Aorta (tissue), 5 donors: ENCODE data around the gene DMRT1. TPM values are rescaled to one million over a fixed set of nuclear protein-coding genes. Genes with fewer than 3 reads are reported as not detected.
A peak's percentile ranks its signal among the peaks of the same experiment; 100 is the strongest.

Experiments used
- ATAC-seq: fragments of 200-7000 bp; cut with Tn5 transposase; one replicate; pipeline ENCODE4 v1.9.1; 2022; ENCODE audit warnings: moderate library complexity; ENCODE audit not compliant: low FRiP score
- DNase-seq, 2 donors: peaks; one replicate each; pipeline ENCODE4 v3.0.0-alpha.2; 2020
- H3K27ac ChIP-seq, 2 donors: one replicate each; pipeline ENCODE4 v1.5.1; 2013; ENCODE audit warnings: low read length in 2 of 2, mild to moderate bottlenecking in 2 of 2, moderate library complexity in 2 of 2, control low read depth in 1 of 2, inconsistent platforms in 1 of 2, low read depth in 1 of 2
- H3K27me3 ChIP-seq, 2 donors: one replicate each; pipeline ENCODE4 v1.6.1; 2013; ENCODE audit warnings: control low read depth in 1 of 2, low read length in 1 of 2, mild to moderate bottlenecking in 1 of 2, moderate library complexity in 1 of 2; ENCODE audit not compliant: insufficient read depth in 2 of 2, control insufficient read depth in 1 of 2
- H3K36me3 ChIP-seq, 2 donors: one replicate each; pipeline ENCODE4 v1.6.1; 2013; ENCODE audit warnings: control low read depth in 1 of 2, low read length in 1 of 2, mild to moderate bottlenecking in 1 of 2; ENCODE audit not compliant: insufficient read depth in 2 of 2, control insufficient read depth in 1 of 2
- H3K4me1 ChIP-seq, 2 donors: one replicate each; pipeline ENCODE4 v1.6.1; 2013; ENCODE audit warnings: low read length in 2 of 2, control low read depth in 1 of 2, mild to moderate bottlenecking in 1 of 2, moderate library complexity in 1 of 2; ENCODE audit not compliant: insufficient read depth in 2 of 2, control insufficient read depth in 1 of 2
- H3K4me3 ChIP-seq, 2 donors: one replicate each; pipeline ENCODE4 v1.5.1; 2013; ENCODE audit warnings: low read length in 2 of 2, control low read depth in 1 of 2, mild to moderate bottlenecking in 1 of 2
- H3K9me3 ChIP-seq: one replicate; pipeline ENCODE4 v1.6.1; 2013; ENCODE audit warnings: mild to moderate bottlenecking, low read length; ENCODE audit not compliant: control insufficient read depth
- WGBS, 2 donors: extraction: QIAGEN DNeasy Blood & Tissue Kit; methylation state at CpG; one replicate each; pipeline ENCODE4 v1.1.7; 2013; 5-methylcytosine and 5-hydroxymethylcytosine counted together
- intact Hi-C, 2 donors: fragments of 100-400 bp; cut with DNase I; formaldehyde crosslinking; loops; one replicate each; pipeline versions ENCODE4 v1.14.2 to v1.15.0; 2022
- polyA plus RNA-seq, 2 donors: library from polyadenylated mRNA; stranded (reverse); fragments of 200-250 nt; gene quantifications; one replicate each; pipeline ENCODE4 v1.2.3, GENCODE V29; 2013
- total RNA-seq, 2 donors: library from RNA; stranded (reverse); fragmentation: NEBNext Ultra II Directional; extraction: Animal tissue kit (Norgen Biotek cat#: 25700); gene quantifications; one replicate each; pipeline ENCODE4 v1.2.1, GENCODE V29; 2021
- donor health status: healthy with polysubstance abuse.
- donor health status: Bipolar disorder and iron deficiency.
- donor health status: DM: no; HTN: no; CAD: no.
- donor health status: DM: no; HTN: no; CAD: no.
- donor health status: DM: yes; HTN: yes; CAD: no.

The DMRT1 gene
- total and polyA plus RNA-seq, 4 donors, result not detected

DNA sequence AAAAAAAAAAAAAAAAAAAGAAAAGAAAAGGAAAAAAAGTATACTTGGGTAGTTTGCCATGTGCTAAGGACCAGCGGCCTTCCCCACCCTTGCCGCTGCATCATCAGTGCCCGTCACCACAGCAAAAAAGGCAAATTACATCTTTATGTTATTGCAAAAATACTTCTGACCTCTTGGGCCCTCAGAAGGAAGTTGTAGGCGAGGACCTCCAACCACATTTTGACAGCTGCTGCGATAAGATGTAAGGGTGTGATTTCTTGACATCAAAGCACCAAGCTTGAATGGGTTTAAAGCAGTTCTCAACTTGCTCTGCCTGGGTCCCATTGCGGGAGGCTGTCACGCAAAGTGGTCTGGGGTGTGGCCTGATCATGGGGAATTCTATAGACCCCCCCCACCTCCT, 39.2 kb downstream of the DMRT1 start:
- no peak overlapping the region for H3K4me3 ChIP-seq
- intact Hi-C loops, result no loop called here
- ATAC-seq (no peak), DNase-seq (no peak)
- H3K9me3 ChIP-seq, result no peaks in the 10 kb centered on the region
- peaks cover 0 to 1% of the 10 kb centered on the region in 2 donors for H3K27me3 ChIP-seq
- no peaks in the 10 kb centered on the region for H3K4me1 ChIP-seq
- H3K36me3 ChIP-seq, result no peaks in the 10 kb centered on the region
- 91% methylated on average over 7 of the region's 7 CpGs for WGBS, 2 donors
- H3K27ac ChIP-seq, result no peak overlapping the region

DNA sequence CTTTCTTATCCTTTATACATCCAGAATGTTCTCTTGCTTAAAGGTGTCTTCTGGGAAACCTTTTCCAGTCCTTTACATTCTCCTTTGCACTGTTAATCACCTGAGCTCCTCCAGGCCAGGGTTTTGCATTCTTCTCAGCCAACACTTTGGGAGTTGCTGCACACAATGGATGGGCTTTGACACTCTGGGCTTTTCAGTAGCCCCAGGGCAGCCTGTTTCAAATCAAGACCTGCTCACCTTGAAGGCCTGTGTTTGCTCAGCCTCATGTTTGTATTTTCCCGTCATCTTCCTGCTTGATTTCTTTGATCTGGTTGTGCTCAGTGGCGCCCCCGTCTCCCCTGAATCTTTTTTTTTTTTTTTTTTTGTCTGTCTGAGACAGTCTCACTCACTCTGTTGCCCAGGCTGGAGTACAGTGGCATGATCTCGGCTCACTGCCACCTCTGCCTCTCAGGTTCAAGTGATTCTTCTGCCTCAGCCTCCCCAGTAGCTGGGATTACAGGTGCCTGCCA, 41.0 kb downstream of the DMRT1 start:
- intact Hi-C loops, result no loop called here
- ATAC-seq, result no peak
- Histone ChIP-seq H3K27ac (no peak overlapping the region), H3K27me3 (peaks cover 0 to 1% of the 10 kb centered on the region in 2 donors), H3K4me3 (no peak overlapping the region), H3K9me3 (no peaks in the 10 kb centered on the region), H3K4me1 (no peaks in the 10 kb centered on the region), H3K36me3 (no peaks in the 10 kb centered on the region)
- DNase-seq, result no peak
- WGBS, 2 donors, result 66 to 72% methylated on average over 4 of the region's 4 CpGs

DNA sequence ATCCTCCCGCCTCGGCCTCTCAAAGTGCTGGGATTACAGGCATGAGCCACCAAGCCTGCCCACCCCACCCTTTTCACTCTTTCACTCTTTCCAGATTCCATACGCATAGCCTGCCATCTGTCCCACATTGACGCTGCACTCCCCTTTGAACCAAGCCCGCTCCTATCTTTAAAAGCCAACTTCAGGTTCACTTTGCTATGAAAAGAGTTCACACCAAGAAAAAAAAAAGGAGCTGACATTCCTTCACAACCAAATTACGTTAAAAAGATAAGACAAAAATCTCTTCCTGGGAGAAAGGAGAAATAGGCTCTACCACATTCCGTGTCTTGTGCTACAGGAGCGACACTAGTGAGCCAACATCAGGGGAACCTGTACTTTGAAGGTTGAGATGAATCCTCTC, 41.5 kb downstream of the DMRT1 start:
- H3K36me3 ChIP-seq, result no peaks in the 10 kb centered on the region
- H3K27ac ChIP-seq, result no peak overlapping the region
- peaks cover 0 to 1% of the 10 kb centered on the region in 2 donors for H3K27me3 ChIP-seq
- DNase-seq (no peak), ATAC-seq (no peak)
- 65 to 75% methylated on average over 8 of the region's 8 CpGs for WGBS, 2 donors
- H3K4me3 ChIP-seq, result no peak overlapping the region
- H3K9me3 ChIP-seq, result no peaks in the 10 kb centered on the region
- H3K4me1 ChIP-seq, result no peaks in the 10 kb centered on the region
- intact Hi-C loops, result no loop called here

DNA sequence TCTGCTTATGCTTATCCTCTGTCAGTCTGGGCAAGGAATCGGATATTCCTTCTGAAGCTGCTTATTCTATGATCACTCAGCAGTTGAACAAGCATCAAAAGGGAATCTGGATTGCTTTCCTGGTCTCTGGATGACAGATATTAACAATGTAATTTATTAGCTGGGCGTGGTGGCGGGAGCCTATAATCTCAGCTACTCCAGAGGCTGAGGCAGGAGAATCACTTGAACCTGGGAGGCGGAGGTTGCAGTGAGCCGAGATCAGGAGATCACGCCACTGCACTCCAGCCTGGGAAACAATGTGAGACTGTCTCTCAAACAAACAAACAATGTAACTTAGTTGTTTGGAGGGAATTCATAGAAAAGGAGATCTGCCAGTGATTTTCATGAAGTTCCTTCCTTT, 45.4 kb downstream of the DMRT1 start:
- Histone ChIP-seq H3K9me3 (no peaks in the 10 kb centered on the region), H3K27me3 (peaks cover 0 to 1% of the 10 kb centered on the region in 2 donors), H3K4me1 (no peaks in the 10 kb centered on the region), H3K27ac (no peak overlapping the region), H3K36me3 (no peaks in the 10 kb centered on the region), H3K4me3 (no peak overlapping the region)
- no peak for ATAC-seq
- DNase-seq, result no peak
- intact Hi-C loops, result no loop called here
- WGBS, 2 donors, result 93 to 94% methylated on average over 6 of the region's 6 CpGs

DNA sequence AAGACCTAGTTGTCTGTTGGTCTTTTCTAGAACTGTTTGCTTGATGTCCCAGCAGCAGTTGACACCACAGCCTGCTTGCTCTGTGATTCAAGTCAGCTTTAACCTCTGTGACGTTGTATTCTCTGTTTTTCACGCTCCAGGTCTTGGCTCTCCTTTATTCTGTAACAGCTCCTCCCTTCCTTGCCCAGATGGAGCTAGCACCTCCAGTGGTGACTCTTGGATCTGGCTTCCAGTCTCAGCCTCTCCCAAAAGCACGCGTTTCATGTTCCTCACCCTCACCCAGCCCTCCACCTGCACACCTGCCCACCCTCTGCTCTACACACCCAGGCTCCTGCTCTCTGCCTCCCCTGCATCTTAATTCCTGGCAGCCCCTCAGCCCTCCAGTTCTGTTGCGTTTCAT, 50.6 kb downstream of the DMRT1 start:
- no peaks in the 10 kb centered on the region for H3K36me3 ChIP-seq
- WGBS, 2 donors, result 89 to 91% methylated on average over 5 of the region's 5 CpGs
- intact Hi-C loops, result no loop called here
- DNase-seq (no peak), ATAC-seq (no peak)
- H3K4me1 ChIP-seq, result no peaks in the 10 kb centered on the region
- H3K9me3 ChIP-seq, result no peaks in the 10 kb centered on the region
- no peak overlapping the region for H3K27ac ChIP-seq
- no peak overlapping the region for H3K4me3 ChIP-seq
- no peaks in the 10 kb centered on the region for H3K27me3 ChIP-seq

DNA sequence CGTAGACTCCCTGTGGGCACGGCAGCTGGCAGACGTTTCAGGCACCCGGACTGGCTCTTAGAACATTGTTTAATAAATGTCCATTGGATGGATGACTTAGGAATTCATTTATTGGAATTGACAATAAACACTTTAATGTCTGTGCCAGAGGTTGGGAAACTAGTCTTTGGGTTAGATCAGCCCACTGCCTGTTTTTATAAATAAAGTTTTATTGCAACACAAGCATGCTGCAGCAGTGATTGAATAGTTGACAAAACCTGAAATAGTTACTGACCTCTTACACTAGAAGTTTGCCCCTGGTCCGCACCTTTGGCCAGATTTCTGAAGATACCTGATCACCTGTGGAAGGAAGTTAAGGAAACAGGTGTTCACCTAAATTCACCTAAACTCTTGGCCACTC, 51.6 kb downstream of the DMRT1 start:
- Histone ChIP-seq H3K27me3 (no peaks in the 10 kb centered on the region), H3K9me3 (no peaks in the 10 kb centered on the region), H3K36me3 (no peaks in the 10 kb centered on the region), H3K4me3 (no peak overlapping the region), H3K4me1 (no peaks in the 10 kb centered on the region), H3K27ac (no peak overlapping the region)
- DNase-seq (no peak), ATAC-seq (no peak)
- 84 to 93% methylated on average over 5 of the region's 5 CpGs for WGBS, 2 donors
- intact Hi-C loops, result no loop called here

DNA sequence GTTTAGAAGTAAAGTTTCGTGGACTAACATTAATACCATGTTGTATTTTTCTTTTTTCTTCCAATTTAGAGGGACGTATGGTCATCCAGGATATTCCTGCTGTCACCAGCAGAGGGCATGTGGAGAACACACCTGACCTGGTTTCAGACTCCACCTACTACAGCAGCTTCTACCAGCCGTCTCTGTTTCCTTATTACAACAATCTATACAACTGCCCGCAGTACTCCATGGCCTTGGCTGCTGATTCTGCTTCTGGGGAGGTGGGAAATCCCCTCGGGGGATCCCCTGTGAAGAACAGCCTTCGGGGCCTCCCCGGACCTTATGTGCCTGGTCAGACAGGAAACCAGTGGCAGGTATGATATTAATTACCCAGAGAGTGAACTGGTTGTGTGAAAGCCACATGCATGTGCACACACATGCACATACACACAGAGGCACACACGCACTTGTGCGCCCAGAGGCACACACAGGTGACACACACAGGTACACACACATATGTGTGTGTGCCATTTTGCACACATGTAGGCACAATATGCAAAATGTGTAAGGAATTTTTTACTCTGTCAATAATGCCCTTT, 52.4 kb downstream of the DMRT1 start:
- WGBS, 2 donors, result 21 to 24% methylated on average over 9 of the region's 9 CpGs
- peak in 1 of 2 donors; percentile 52 for DNase-seq
- Histone ChIP-seq H3K27ac (no peak overlapping the region), H3K36me3 (no peaks in the 10 kb centered on the region), H3K4me1 (no peaks in the 10 kb centered on the region), H3K9me3 (no peaks in the 10 kb centered on the region), H3K27me3 (no peaks in the 10 kb centered on the region), H3K4me3 (no peak overlapping the region)
- ATAC-seq, result peak; percentile 66
- intact Hi-C loops, result no loop called here

DNA sequence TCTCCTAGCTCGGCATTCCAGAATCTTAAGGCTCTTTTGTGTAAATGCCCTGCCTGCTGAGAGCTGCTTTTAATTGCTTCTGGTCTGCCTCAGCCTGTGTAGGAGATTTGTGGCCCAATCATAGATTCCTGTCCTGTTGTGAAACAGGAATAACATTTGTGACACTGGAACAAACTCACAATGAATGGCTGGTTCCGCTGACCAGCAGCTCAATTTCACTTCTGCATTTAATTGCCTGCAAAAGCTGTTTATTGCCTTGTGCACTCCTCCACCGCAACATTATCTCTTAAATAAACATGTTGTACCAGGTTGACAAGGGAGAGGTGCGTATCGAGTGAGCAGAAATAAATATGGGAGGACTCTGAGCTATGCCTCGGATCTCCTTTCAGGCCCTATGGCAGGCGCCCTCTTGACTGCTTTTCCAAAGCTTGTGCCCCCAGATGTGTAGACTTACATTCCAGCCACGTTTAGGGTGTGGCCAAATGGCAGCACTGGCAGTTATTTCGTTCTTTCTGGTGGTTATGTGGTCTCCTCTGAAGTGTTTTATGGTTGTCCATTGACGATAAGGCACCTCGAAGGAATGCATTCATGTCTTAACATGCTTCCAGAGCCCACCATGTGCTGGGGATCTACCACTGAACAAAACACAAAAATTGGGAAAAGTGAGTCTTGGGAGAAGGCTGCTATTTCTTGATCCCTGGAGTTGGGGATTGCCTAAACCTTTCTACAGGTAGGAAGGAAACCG, 58.1 kb downstream of the DMRT1 start:
- intact Hi-C loops, result loop anchor here in 1 of 2 donors (5.0 kb wide), 1 partner anchor 108 kb away; no protein-coding TSS in a partner anchor
- no peak for ATAC-seq
- H3K27me3 ChIP-seq, result no peaks in the 10 kb centered on the region

DNA sequence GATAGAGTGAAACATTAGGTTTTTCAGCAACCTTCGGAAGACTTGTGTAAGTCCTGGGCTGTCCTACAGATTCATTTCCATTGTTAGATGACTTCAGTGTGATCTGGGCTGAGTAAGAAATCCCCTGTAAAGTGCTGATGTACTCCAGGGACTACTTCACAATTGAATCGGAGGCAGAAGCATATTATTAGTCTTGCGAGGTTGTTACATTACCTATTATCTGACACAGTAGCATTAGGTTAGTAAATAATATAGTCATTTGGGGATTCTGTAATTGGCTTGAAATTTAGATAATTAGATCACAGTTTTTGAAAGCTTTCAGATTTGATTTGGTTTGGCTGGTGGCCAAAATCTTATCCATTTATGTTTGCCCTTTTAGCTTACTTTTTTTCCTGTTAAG, 62.4 kb downstream of the DMRT1 start:
- Histone ChIP-seq H3K4me1 (no peaks in the 10 kb centered on the region), H3K27ac (no peak overlapping the region), H3K4me3 (no peak overlapping the region), H3K27me3 (no peaks in the 10 kb centered on the region), H3K36me3 (no peaks in the 10 kb centered on the region), H3K9me3 (no peaks in the 10 kb centered on the region)
- no peak for ATAC-seq
- intact Hi-C loops, result no loop called here
- WGBS, 2 donors, result 81% methylated on average over 3 of the region's 3 CpGs
- DNase-seq, result no peak

More for the DNA sequence above, 58.1 kb downstream of the DMRT1 start:
- no peaks in the 10 kb centered on the region for H3K4me1 ChIP-seq
- H3K9me3 ChIP-seq, result no peaks in the 10 kb centered on the region
- no peak overlapping the region for H3K27ac ChIP-seq
- DNase-seq, result no peak
- H3K4me3 ChIP-seq, result no peak overlapping the region
- 56% methylated on average over 12 of the region's 12 CpGs for WGBS, 2 donors
- H3K36me3 ChIP-seq, result no peaks in the 10 kb centered on the region
